RWPE2 (cell line): Measurements from ENCODE around the gene LYPD4.

Experiments
- ATAC-seq: fragments of 200-7000 bp; cut with Tn5 transposase; 3 replicates; pipeline ENCODE4 v1.9.1; 2021; ENCODE audit warnings: low read depth
- DNase-seq: peaks from one replicate; pipeline ENCODE4 v3.0.0-alpha.2; 2020; ENCODE audit warnings: low spot score
- H3K27ac ChIP-seq: fragments of 450-650 bp; 2 replicates; pipeline ENCODE4 v1.5.1; 2017; ENCODE audit warnings: mild to moderate bottlenecking; ENCODE audit not compliant: poor library complexity, severe bottlenecking
- H3K27me3 ChIP-seq: fragments of 250-450 bp; sonication (Bioruptor Pico); 2 replicates; pipeline ENCODE4 v1.5.1; 2021; ENCODE audit warnings: mild to moderate bottlenecking, moderate library complexity; ENCODE audit not compliant: insufficient read depth, poor library complexity, severe bottlenecking
- H3K36me3 ChIP-seq: fragments of 250-450 bp; sonication (Bioruptor Pico); 2 replicates; pipeline ENCODE4 v1.5.1; 2020; ENCODE audit warnings: low read depth, mild to moderate bottlenecking, moderate library complexity
- H3K4me1 ChIP-seq: fragments of 250-450 bp; sonication (Bioruptor Pico); 2 replicates; pipeline ENCODE4 v1.5.1; 2021; ENCODE audit warnings: mild to moderate bottlenecking, moderate library complexity; ENCODE audit not compliant: insufficient read depth, poor library complexity, severe bottlenecking
- H3K4me3 ChIP-seq: fragments of 250-450 bp; sonication (Bioruptor Pico); 2 replicates; pipeline ENCODE4 v1.5.1; 2021; ENCODE audit warnings: mild to moderate bottlenecking, moderate library complexity; ENCODE audit not compliant: severe bottlenecking
- H3K9me3 ChIP-seq: fragments of 250-450 bp; sonication (Bioruptor Pico); 2 replicates; pipeline ENCODE4 v1.5.1; 2021; ENCODE audit warnings: mild to moderate bottlenecking, moderate library complexity; ENCODE audit not compliant: severe bottlenecking
- TF ChIP-seq, protein P1 (sequence below): fragments of 450-650 bp; IDR thresholded peaks from one replicate; pipeline ENCODE4 v1.5.1; 2017; ENCODE audit warnings: mild to moderate bottlenecking, moderate library complexity; ENCODE audit not compliant: poor library complexity, severe bottlenecking

Gene LYPD4

DNA sequence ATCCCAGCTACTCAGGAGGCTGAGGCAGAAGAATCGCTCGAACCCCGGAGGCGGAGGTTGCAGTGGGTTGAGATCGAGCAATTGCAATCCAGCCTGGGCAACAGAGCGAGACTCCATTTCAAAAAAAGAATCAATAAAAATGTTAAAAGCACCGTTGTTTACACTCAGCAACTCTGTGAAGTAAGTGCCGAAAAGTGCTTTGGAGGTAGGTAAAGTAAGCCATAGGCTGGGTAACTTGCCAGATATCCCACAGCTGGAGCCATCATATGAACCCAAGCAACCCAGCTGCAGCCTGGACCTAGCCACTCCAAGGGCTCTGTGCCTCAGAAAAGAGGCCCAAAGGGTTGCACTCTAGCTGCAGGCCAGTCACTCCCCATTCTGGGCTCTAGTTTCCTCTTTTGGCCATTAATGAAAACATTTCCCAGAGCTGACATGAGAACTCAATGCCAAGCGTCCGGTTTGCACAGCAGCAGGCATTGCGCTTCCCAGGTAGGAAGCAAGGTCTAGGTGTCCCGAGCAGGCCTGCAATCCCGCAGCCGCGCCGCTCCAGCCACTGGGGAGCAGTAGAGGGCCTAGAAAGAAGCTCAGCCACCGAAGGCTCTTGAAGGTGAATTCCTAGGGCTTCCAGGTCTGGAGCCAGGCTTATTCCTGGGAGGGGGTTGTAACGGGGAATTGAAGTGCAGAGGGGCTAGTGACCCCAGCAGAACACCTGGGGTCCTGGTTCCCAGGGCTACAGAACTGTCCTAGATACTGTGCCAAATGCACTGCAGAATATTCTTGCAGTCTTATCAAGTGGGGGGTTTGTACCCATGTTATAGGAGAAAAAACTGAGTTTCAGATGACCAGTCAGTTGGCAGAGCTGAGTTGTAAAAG is 28.5 kb upstream of the LYPD4 start:
- Histone ChIP-seq H3K36me3 (peaks cover 40% of the 10 kb centered on the region), H3K27ac (peak overlapping the region; percentile 18), H3K9me3 (no peaks in the 10 kb centered on the region), H3K27me3 (no peaks in the 10 kb centered on the region), H3K4me1 (no peaks in the 10 kb centered on the region), H3K4me3 (no peak overlapping the region)
- peak; percentile 84 for ATAC-seq
- TF ChIP-seq, protein P1, sequence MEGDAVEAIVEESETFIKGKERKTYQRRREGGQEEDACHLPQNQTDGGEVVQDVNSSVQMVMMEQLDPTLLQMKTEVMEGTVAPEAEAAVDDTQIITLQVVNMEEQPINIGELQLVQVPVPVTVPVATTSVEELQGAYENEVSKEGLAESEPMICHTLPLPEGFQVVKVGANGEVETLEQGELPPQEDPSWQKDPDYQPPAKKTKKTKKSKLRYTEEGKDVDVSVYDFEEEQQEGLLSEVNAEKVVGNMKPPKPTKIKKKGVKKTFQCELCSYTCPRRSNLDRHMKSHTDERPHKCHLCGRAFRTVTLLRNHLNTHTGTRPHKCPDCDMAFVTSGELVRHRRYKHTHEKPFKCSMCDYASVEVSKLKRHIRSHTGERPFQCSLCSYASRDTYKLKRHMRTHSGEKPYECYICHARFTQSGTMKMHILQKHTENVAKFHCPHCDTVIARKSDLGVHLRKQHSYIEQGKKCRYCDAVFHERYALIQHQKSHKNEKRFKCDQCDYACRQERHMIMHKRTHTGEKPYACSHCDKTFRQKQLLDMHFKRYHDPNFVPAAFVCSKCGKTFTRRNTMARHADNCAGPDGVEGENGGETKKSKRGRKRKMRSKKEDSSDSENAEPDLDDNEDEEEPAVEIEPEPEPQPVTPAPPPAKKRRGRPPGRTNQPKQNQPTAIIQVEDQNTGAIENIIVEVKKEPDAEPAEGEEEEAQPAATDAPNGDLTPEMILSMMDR, result peak; percentile 79
- peak; percentile 86 for DNase-seq

GRCh38 chr19:41872384-41872774 is 27.9 kb upstream of the LYPD4 start:
- Histone ChIP-seq H3K27ac (peak overlapping the region; percentile 18), H3K9me3 (no peaks in the 10 kb centered on the region), H3K4me1 (no peaks in the 10 kb centered on the region), H3K27me3 (no peaks in the 10 kb centered on the region), H3K4me3 (no peak overlapping the region), H3K36me3 (peaks cover 46% of the 10 kb centered on the region)
- ATAC-seq (peak; percentile 4; the same call in 1 of the 3 replicates), DNase-seq (no peak)
- TF ChIP-seq, protein P1, result no peak

DNA sequence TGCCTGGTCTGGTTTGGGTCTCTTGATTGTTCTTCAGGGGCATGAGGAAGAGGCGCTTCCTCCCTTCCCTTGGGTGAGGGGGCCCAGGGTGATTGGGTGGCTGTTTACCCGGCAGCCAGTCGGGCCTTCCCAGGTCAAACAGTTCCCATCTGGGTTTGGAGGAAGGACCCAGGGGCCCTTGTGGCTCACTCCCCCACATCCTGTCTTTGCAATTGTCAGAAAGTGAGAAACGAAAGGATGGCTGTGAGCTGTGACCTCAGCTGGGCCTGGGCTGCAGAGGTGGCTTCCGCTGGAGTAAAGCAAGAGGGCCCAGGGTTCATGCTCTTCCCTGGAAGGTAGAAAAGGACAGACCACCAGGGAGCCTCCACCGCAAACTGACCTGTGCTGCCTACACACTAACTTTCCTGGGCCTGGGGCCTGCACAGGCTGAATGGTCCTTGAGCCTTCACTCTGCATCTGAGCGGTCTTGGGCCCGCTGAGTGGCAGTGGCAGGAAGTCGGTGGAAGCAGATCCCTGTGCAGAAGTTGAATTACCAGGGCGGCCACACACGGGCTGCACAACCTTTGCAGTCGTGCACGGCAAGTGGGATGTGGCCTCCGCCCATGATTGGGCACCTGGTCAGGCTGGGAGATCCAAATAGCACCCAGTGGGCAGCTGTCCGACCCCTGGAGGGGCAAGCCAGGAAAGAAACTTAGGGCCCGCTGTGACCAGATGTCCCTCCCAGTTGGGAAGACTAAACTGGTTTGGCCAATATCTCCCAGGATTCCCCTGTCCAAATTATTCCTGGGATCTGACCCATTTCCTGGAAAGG is 27.3 kb upstream of the LYPD4 start:
- peak; percentile 1; the same call in 1 of the 3 replicates for ATAC-seq
- Histone ChIP-seq H3K9me3 (no peaks in the 10 kb centered on the region), H3K27ac (no peak overlapping the region), H3K27me3 (no peaks in the 10 kb centered on the region), H3K4me1 (no peaks in the 10 kb centered on the region), H3K4me3 (no peak overlapping the region), H3K36me3 (peaks cover 52% of the 10 kb centered on the region)
- TF ChIP-seq, protein P1, result no peak
- DNase-seq, result no peak

DNA sequence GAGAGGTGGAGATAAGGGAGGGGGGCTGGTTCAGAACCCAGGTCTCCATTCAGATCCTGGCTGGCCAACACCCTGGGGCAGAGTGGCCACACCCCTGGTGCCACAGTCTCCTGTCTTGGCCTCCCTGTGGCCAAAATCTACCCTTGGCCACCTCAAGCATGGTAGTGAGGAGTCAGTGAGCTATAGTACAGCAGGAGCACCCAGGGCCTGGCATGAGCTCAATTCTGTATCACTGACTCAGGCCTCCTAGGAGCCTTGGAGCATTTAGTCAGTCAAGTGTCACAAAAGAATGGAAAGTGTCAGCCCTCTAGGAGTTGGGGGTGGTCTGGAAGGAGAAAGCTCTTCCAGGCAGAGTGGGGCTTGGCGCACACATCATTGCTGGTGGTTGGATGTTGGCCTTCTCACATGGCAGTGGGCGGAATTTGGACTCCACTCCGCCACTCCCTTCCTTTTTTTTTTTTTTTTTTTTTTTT is 26.0 kb upstream of the LYPD4 start:
- Histone ChIP-seq H3K4me3 (no peak overlapping the region), H3K27ac (peak overlapping the region; percentile 12), H3K36me3 (peaks cover 66% of the 10 kb centered on the region), H3K27me3 (no peaks in the 10 kb centered on the region), H3K4me1 (no peaks in the 10 kb centered on the region), H3K9me3 (no peaks in the 10 kb centered on the region)
- ATAC-seq, result no peak
- DNase-seq, result no peak
- TF ChIP-seq, protein P1, result no peak
